ENCODE results near the gene APOL2.
"Not testable (repeated sequence)": the region's sequence is repeated elsewhere in the genome, so short reads cannot be mapped to it uniquely, and the experiment has no call there.

The APOL2 gene

DNA sequence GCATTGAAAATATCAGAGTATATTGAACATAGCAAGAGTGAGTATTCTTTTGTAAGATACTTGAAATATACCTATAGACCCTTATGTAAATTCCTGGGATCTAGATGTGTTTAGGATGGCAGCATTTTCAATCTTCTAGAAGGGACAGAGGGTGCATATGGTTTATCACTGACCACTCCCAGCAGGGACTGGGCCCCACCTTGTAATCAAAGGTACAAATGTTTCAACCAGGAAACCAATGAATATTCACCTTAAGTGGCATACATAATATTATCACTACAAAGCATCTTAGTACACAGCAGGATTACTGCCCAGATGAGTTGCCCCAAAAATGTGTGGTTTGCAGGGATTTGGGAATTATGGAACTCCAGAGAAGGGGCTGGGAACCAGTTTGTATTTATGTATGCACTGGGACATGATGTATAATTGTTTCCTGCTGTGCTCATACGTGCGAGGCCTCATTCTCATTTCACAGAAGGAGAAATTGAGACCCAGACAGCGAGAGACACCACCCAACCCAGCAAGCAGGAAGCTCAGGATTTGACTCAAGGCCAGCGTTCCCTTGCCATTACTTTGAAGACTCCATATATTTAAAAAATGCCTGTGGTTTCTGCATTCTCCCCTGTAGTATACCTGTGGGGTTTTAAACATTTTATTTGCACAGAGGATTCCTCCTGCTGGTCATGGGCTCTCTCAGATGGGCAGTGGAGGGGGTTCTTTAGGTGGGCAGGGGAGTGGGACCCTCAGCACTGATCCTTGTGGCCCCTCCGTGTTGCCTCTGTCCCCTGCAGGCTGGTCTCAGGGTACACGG lies 42.9 kb downstream of the APOL2 start:
- no peak for DNase-seq (ENCODE audit: low read depth)

DNA sequence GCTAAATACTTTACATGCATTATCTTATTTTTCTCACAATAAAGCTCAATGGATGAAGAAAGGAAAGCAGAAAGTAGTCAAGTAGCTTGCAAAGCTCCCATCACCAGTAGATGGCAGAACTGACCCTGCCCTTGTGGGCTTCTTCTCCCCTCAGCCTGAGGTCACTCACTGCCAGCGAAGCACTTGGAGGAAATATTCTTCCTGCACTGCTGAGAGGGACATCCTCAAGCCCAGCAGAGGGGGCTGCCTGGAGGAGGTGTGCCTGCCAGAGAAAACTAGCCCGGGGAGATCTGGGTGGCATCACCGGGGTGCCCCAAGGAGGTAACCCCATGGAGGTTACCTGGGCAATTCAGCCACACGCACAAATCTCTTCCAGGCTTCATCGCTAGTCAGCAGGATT lies 44.4 kb downstream of the APOL2 start:
- peak; percentile 3 for DNase-seq (ENCODE audit: low read depth)

GRCh38 chr22:36194385-36194784 lies 44.9 kb downstream of the APOL2 start:
- DNase-seq (ENCODE audit: low read depth), result no peak

DNA sequence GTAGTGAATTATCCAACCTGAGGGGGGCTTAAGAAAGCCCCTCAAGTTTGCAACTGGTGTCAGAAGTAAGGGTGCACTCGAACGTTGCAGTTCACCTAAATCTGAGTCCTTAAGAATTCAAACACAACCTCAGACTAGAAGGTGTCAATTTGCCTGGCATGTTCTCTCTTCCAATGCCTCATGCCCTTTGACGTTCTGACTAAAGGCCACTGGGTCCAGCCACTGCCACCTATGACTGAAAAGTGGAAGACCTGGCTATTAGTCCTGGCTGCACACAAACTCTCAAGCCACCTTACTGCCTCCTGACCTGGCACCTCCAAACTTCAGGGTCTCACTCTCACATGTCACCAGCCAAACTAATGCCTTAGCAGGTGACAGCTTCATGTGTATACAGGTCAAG lies 45.8 kb downstream of the APOL2 start:
- DNase-seq (ENCODE audit: low read depth), result no peak

DNA sequence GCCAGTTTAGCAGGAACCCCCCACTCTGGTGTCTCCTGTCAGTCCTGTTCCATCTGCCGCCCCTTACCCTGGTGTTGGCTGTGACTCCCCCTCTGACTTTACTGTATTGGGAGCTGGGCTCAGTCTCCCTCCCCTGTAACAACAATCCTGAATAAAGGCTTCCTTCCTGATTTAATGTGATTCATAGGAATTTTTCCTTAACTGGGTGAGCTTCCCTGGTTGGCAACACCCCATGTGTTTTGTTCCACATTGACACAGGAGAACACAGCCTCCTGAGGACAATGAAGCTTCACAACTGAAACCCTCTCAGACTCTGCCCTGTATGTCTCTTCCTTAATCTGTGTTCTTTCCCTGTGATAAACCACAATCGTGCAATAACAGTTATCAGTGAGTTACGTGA lies 46.2 kb downstream of the APOL2 start:
- no peak for DNase-seq (ENCODE audit: low read depth)

DNA sequence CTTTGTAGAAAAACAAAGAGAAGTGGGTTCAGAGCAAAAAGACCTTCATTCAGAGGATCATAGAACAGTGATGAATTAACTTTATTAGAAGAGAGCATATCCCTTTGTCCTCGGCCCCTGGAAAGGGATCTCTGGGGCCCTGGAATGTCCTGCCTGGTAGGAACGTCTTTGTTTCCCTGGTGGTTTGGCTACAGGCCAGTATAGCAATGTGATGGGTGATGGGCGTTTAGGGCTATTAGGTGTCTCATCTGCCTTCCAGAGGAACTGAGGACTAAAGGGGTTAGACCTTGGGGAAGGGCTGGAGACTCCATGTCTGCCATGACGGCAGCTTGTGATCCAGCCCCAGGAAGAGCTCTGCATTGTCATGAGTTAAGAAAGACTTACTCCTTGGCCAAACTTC lies 46.8 kb downstream of the APOL2 start:
- DNase-seq (ENCODE audit: low read depth), result no peak

DNA sequence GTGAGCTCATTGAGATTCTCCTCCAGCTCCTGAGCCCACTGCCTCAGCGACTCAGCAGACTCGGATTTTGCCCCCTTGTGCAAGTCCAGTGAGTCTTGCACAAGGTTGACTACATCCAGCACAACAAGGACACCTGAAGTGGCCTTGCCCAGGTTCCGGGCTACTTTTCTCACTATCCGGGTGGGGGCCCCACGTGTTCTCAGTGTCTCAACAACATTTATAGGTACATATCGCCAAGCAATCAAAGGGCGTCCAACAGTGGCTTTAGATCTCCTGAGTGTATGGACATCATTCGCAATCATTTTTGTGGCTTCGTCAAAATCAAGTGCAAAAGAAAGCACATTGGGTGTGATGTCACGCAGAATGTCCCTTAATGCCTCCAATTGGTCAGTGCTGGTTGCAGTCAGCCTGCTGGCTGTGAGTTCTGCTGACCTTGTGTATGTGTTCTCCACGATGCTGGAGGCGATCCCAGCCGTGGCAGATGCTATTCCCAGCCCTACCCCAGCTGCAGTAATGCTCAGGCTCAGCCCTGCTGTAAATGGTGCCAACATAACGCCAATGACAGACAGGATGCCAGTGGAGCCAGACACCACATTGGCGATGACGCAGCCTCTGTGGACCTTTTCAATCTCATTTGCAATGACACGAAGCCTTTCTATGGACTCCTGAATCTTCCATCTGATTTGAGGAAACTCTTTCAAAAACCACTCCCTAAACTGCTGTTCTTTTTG lies 48.1 kb downstream of the APOL2 start:
- no peak for DNase-seq (ENCODE audit: low read depth)

DNA sequence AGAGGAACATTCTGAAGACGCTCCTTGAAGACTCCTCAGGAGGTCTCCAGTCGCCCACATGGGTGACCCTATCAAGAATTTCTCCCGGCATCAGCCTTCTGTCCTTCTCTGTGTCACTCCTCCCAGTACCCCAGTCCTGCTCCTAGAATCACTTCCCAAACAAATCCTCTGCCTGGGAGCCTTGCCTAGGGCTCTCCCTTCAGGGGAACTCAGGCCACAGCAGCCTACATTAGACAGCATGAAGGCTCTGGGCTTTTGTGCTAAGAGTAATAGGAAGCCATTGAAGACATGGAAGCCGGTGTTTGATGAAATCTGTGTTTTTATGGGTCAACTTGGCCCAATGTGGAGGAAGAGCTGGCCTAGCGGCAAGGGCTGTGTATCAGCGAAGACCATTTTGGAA lies 51.5 kb downstream of the APOL2 start:
- not testable (repeated sequence) for DNase-seq (ENCODE audit: low read depth)

DNA sequence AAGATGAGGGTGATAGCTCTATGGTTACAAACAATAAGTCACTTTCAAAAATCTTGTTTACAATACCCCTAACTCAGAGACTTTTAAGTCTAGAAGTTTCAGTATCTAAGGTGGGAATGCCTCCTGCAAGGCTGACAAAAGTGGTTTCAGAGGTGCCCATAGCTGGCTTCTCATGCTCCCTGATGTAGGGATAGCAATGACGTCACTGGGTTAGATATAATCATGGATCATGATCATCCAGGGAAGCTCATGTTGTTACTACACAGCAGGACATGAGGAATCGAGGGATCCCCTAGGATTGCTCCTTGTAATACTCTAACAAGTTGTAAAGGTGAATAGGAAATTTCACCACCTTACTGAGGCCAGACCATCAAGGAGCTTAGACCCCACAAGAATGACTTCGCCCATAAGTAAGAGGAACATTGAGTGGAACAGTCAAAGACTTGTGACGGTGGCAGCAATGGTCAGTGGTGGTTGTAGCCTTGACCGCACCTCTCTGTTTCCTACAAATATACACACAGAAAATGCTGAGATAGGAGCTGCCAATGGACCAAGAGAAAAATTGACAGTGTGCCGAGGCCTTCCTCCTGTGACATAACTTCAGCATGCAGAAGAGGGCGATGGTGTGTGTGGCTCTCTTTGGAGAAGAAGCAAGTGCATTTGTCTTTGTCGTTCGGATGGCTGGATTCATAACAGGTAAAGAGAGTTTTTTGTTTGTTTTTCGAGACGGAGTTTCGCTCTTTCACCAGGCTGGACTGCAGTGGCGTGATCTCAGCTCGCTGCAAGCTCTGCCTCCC lies 53.3 kb downstream of the APOL2 start:
- DNase-seq (ENCODE audit: low read depth), result no peak

GRCh38 chr22:36184433-36185025 lies 54.8 kb downstream of the APOL2 start:
- DNase-seq (ENCODE audit: low read depth), result no peak

DNA sequence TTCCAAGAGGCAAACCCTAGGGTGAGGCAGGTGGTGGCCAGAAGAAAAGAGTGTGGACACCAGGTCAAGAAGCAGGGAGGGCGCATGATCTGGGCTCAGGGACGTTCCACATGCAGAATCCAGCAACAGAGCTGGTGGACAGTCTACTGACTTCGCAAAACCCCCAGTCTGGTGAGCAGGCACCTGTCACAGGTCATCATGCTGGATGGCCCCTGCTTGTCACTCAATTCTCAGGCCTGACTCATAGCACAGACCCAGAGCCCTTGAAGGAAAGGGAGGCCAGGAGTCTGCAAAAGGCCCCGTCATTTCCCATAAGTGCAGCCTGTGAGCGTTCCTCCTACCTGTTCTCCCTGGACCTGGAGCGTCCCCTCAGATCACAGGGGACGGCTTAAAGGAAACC lies 55.9 kb downstream of the APOL2 start:
- DNase-seq (ENCODE audit: low read depth), result no peak

DNA sequence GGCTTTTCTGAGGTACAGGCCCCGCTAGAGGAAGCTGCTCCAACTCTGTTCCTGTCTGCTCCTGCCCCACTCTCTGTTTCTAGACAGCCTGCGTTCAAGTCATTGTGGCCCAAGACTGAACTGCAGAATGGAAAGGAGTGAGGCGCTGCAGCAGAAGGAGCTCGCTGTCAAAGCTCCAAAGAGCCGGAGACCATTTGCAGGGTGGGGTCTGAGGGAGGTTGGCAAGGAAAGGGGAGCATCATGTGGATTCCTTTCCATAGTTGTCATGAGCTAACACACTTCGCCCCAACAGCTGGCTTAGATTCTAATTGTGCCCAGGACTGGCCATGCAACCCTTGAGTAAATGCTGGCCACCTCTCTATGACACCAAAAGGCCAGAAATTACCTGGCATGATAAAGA lies 56.5 kb downstream of the APOL2 start:
- DNase-seq (ENCODE audit: low read depth), result no peak

- DNase-seq (ENCODE audit: low read depth), result no peak
Measured at GRCh38 chr22:36182056-36182455, 57.3 kb downstream of the APOL2 start.

- DNase-seq (ENCODE audit: low read depth), result no peak
Measured at GRCh38 chr22:36180928-36181327, 58.4 kb downstream of the APOL2 start.

DNA sequence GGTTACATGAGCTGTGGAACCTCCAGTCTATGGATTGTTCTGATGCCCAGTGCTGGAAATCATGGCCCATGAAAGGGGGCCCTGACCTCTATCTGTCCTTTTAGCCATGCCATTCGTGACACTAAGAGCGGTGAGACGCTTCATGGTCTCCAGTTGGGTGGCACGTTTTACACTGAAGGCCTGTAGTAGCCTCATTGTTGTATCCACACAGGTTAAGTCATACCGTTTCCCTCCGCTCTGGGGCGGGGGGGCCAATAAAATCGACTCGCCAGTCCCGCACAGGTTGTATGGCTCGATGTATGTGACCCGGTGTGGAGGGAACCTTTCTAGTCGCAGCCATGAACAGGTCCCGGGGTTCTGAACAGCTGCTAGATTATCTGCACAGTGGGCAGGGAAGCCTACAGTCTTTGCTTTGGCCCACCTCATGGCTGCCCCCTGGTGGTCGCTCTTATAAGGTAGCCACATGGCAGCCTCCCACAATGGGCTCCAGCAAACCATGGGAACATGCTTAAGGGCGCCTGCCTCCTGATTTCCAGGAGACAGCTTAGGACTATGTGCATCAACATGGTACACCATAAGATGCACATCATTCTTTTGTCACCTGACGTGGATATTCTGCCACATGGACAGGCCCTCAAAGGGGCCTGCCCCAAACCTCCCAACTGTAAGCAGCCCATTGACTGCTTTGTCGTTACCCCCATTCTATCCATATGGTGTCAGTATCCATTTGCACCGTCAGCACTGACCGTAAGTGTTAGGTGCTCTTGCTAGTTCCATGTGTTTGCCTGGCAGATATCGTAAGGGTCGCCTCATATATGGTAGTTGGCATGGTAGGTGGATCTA lies 59.1 kb downstream of the APOL2 start:
- DNase-seq (ENCODE audit: low read depth), result peak; percentile 74

GRCh38 chr22:36177160-36177559 lies 62.2 kb downstream of the APOL2 start:
- DNase-seq (ENCODE audit: low read depth), result no peak

All from activated T-helper 9 cell treated with anti-CD3 and anti-CD28 coated beads, Interleukin-2, amount 50 U/mL, for 16 hours (primary cell).